PFSK-1 (cell line): ENCODE results near the gene ZNF280A.

Source experiments
- POLR2AphosphoS5 ChIP-seq: IDR thresholded peaks from 2 replicates; pipeline ENCODE4 v1.6.1; 2012; ENCODE audit warnings: low read depth, mild to moderate bottlenecking, control low read depth, low read length, moderate library complexity
- REST ChIP-seq, 2 experiments: IDR thresholded peaks; 2 replicates each; pipeline versions ENCODE4 v1.6.1 to v1.8.0; 2011 to 2012; ENCODE audit warnings: low read depth in 2 of 2, low read length in 2 of 2, control low read depth in 1 of 2, inconsistent platforms in 1 of 2, mild to moderate bottlenecking in 1 of 2, moderate library complexity in 1 of 2; ENCODE audit not compliant: insufficient read depth in 1 of 2
- TAF1 ChIP-seq: IDR thresholded peaks from 2 replicates; pipeline ENCODE4 v1.6.1; 2012; ENCODE audit warnings: low read length, control low read depth, borderline replicate concordance; ENCODE audit not compliant: insufficient read depth

- no peak for TF ChIP-seq POLR2AphosphoS5
- TF ChIP-seq TAF1, result no peak
- TF ChIP-seq REST (IDR thresholded peaks at IDR 0.05; ENCODE audit: insufficient read depth in 1 of 2, low read depth in 2 of 2, low read length in 2 of 2), result no peak
These were observed 7.1 kb downstream of the ZNF280A start for GRCh38 chr22:22512951-22513350.
